Activated B cell treated with CpG ODN at 0.5 μM for 24 hours (primary cell): ENCODE results near the gene DNAH2. TPM values are rescaled to one million over a fixed set of nuclear protein-coding genes. Genes with fewer than 3 reads are reported as not detected.

ENCODE experiments used
- ATAC-seq: fragments of 200-7000 bp; cut with Tn5 transposase; one replicate; pipeline ENCODE4 v1.10.0; 2021; ENCODE audit warnings: low read depth, mild to moderate bottlenecking, moderate library complexity
- CTCF ChIA-PET: fragments of 350-600 bp; sonication (Branson Sonifier 250); formaldehyde crosslinking; loops from one replicate; lab custom pipeline; 2021; ENCODE audit warnings: antibody characterized with exemption; lab: Charles Lee
- POLR2A ChIA-PET: fragments of 350-600 bp; sonication (Branson Sonifier 250); formaldehyde crosslinking; loops from one replicate; lab custom pipeline; 2021; ENCODE audit warnings: antibody characterized with exemption; lab: Charles Lee
- DNase-seq: peaks from one replicate; pipeline ENCODE4 v3.0.0; 2022
- H3K27ac Mint-ChIP-seq: one replicate; pipeline ENCODE4 v1.8.0; 2020; ENCODE audit warnings: mixed read lengths
- H3K27me3 Mint-ChIP-seq: one replicate; pipeline ENCODE4 v1.8.0; 2021; ENCODE audit warnings: mixed read lengths
- H3K36me3 Mint-ChIP-seq: one replicate; pipeline ENCODE4 v1.8.0; 2021; ENCODE audit warnings: low read depth, mixed read lengths
- H3K4me1 Mint-ChIP-seq: one replicate; pipeline ENCODE4 v1.8.0; 2021; ENCODE audit warnings: mixed read lengths
- H3K4me3 Mint-ChIP-seq: one replicate; pipeline ENCODE4 v1.8.0; 2020; ENCODE audit warnings: mild to moderate bottlenecking, mixed read lengths
- H3K9me3 Mint-ChIP-seq: one replicate; pipeline ENCODE4 v1.8.0; 2020; ENCODE audit warnings: mixed read lengths
- CTCF ChIP-seq: fragments of 200-600 bp; IDR thresholded peaks from one replicate; pipeline ENCODE4 v1.8.0; 2022; ENCODE audit warnings: antibody characterized with exemption, mild to moderate bottlenecking
- intact Hi-C: fragments of 100-400 bp; cut with micrococcal nuclease; formaldehyde crosslinking; loops from one replicate; pipeline ENCODE4 v1.15.1; 2024
- total RNA-seq: library from RNA; stranded (reverse); gene quantifications from 2 replicates; pipeline ENCODE4 v1.2.3, GENCODE V29; 2022

Gene DNAH2
- total RNA-seq, 1 donor from 2014 or later: not detected

GRCh38 chr17:7867881-7868329 is 150.4 kb downstream of the DNAH2 start:
- intact Hi-C loops: no loop called here
- ATAC-seq (no peak), DNase-seq (no peak)
- Mint-ChIP-seq H3K36me3 (peaks cover 18% of the 10 kb centered on the region), H3K4me3 (no peak overlapping the region), H3K27me3 (no peaks in the 10 kb centered on the region), H3K4me1 (peaks cover 11% of the 10 kb centered on the region), H3K9me3 (no peaks in the 10 kb centered on the region), H3K27ac (no peak overlapping the region)
- ChIA-PET POLR2A (no interaction called here), CTCF (interaction anchor here (1.3 to 3.1 kb wide), 2 partner anchors 33 to 122 kb away, joined by 3 to 11 read pairs; no protein-coding TSS in a partner anchor)
- TF ChIP-seq CTCF: no peak

- TF ChIP-seq CTCF: no peak
- Mint-ChIP-seq H3K27me3 (no peaks in the 10 kb centered on the region), H3K4me3 (no peak overlapping the region), H3K9me3 (no peaks in the 10 kb centered on the region), H3K27ac (no peak overlapping the region), H3K4me1 (peaks cover 10% of the 10 kb centered on the region), H3K36me3 (peaks cover 12% of the 10 kb centered on the region)
- DNase-seq: no peak
- CTCF ChIA-PET: no interaction called here
- no peak for ATAC-seq
- intact Hi-C loops: no loop called here
- POLR2A ChIA-PET: interaction anchor here (0.8 kb wide), 1 partner anchor 11 kb away, joined by 3 read pairs; no protein-coding TSS in a partner anchor
These were observed 155.5 kb downstream of the DNAH2 start for GRCh38 chr17:7873051-7873450.

- H3K36me3 Mint-ChIP-seq: peaks cover 17% of the 10 kb centered on the region
- TF ChIP-seq CTCF: no peak
- H3K4me3 Mint-ChIP-seq: no peak overlapping the region
- intact Hi-C loops: no loop called here
- ATAC-seq (no peak), DNase-seq (no peak)
- POLR2A ChIA-PET: interaction anchor here (0.5 kb wide), 1 partner anchor 75 kb away, joined by 6 read pairs; no protein-coding TSS in a partner anchor
- no peaks in the 10 kb centered on the region for H3K9me3 Mint-ChIP-seq
- CTCF ChIA-PET: interaction anchor here (1.4 kb wide), 1 partner anchor 14 kb away, joined by 5 read pairs; no protein-coding TSS in a partner anchor
- H3K27ac Mint-ChIP-seq: no peak overlapping the region
- peaks cover 8% of the 10 kb centered on the region for H3K4me1 Mint-ChIP-seq
- H3K27me3 Mint-ChIP-seq: no peaks in the 10 kb centered on the region
These were observed 158.3 kb downstream of the DNAH2 start for GRCh38 chr17:7875804-7876370.

- Mint-ChIP-seq H3K36me3 (peaks cover 13% of the 10 kb centered on the region), H3K9me3 (no peaks in the 10 kb centered on the region), H3K27me3 (no peaks in the 10 kb centered on the region), H3K4me3 (no peak overlapping the region), H3K27ac (no peak overlapping the region), H3K4me1 (peaks cover 8% of the 10 kb centered on the region)
- POLR2A ChIA-PET: interaction anchor here (1.1 kb wide), 1 partner anchor 11 kb away, joined by 3 read pairs; no protein-coding TSS in a partner anchor
- CTCF ChIA-PET: no interaction called here
- intact Hi-C loops: no loop called here
- DNase-seq: no peak
- no peak for TF ChIP-seq CTCF
- no peak for ATAC-seq
These were observed 160.7 kb downstream of the DNAH2 start for GRCh38 chr17:7878234-7878633.

- ChIA-PET CTCF (interaction anchor here (1.1 kb wide), 1 partner anchor 110 kb away, joined by 3 read pairs; no protein-coding TSS in a partner anchor), POLR2A (no interaction called here)
- DNase-seq (no peak), ATAC-seq (no peak)
- Mint-ChIP-seq H3K27ac (no peak overlapping the region), H3K4me3 (no peak overlapping the region), H3K27me3 (no peaks in the 10 kb centered on the region), H3K36me3 (peaks cover 7% of the 10 kb centered on the region), H3K4me1 (peaks cover 12% of the 10 kb centered on the region), H3K9me3 (no peaks in the 10 kb centered on the region)
- TF ChIP-seq CTCF: no peak
- intact Hi-C loops: no loop called here
These were observed 162.7 kb downstream of the DNAH2 start for GRCh38 chr17:7880076-7880868.
